OCI-LY7 (cell line): ENCODE data around the gene FAM90A1. TPM values are rescaled to one million over a fixed set of nuclear protein-coding genes. Genes with fewer than 3 reads are reported as not detected.
"Not testable (repeated sequence)": the region's sequence is repeated elsewhere in the genome, so short reads cannot be mapped to it uniquely, and the experiment has no call there.

Experiments used
- BruUV-seq: library from RNA; stranded (reverse); fragments of 400-500 nt; replicated peaks from 2 replicates; lab custom pipeline; 2021; lab: Mats Ljungman, UMichigan
- CTCF ChIA-PET: fragments of 300-600 bp; sonication (Branson Sonifier 250); formaldehyde crosslinking; loops from one replicate; lab custom pipeline; 2022; ENCODE audit warnings: antibody characterized with exemption; ENCODE audit not compliant: unreplicated experiment; lab: Charles Lee
- POLR2A ChIA-PET: fragments of 300-600 bp; sonication (Branson Sonifier 250); formaldehyde crosslinking; loops from one replicate; lab custom pipeline; 2022; ENCODE audit warnings: antibody characterized with exemption; lab: Charles Lee
- DNase-seq: peaks from one replicate; pipeline ENCODE4 v3.0.0-alpha.2; 2015; ENCODE audit warnings: low spot score
- H2AFZ ChIP-seq: fragments of 200-600 bp; sonication (generic), shearing (Covaris generic); 2 replicates; pipeline ENCODE4 v1.6.1; 2014; ENCODE audit warnings: mild to moderate bottlenecking, antibody characterized with exemption, low read length, moderate library complexity
- H3K27ac ChIP-seq: fragments of 200-600 bp; sonication (generic); 2 replicates; pipeline ENCODE4 v1.5.1; 2014; ENCODE audit warnings: mixed run types, low read depth, mild to moderate bottlenecking, moderate library complexity, low read length, inconsistent platforms; ENCODE audit not compliant: poor library complexity, severe bottlenecking
- H3K36me3 ChIP-seq: fragments of 200-600 bp; sonication (generic); 2 replicates; pipeline ENCODE4 v1.6.1; 2014; ENCODE audit warnings: mild to moderate bottlenecking, antibody characterized with exemption, low read length, moderate library complexity, mixed read lengths; ENCODE audit not compliant: insufficient read depth
- H3K4me1 ChIP-seq: fragments of 200-600 bp; sonication (generic); 2 replicates; pipeline ENCODE4 v1.5.1; 2014; ENCODE audit warnings: mild to moderate bottlenecking, low read length; ENCODE audit not compliant: insufficient read depth, poor library complexity, severe bottlenecking
- H3K4me2 ChIP-seq: fragments of 200-600 bp; sonication (generic); 2 replicates; pipeline ENCODE4 v1.6.1; 2014; ENCODE audit warnings: mild to moderate bottlenecking, low read length
- H3K4me3 ChIP-seq: fragments of 200-600 bp; sonication (generic); 2 replicates; pipeline ENCODE4 v1.5.1; 2014; ENCODE audit warnings: mild to moderate bottlenecking, low read depth, low read length; ENCODE audit not compliant: poor library complexity, severe bottlenecking
- H3K79me2 ChIP-seq: fragments of 200-600 bp; sonication (generic); 2 replicates; pipeline ENCODE4 v1.6.1; 2016; ENCODE audit warnings: low read depth, mild to moderate bottlenecking, low read length, moderate library complexity, mixed read lengths; ENCODE audit not compliant: insufficient read depth
- H3K9me2 ChIP-seq: fragments of 200-600 bp; sonication (generic); 2 replicates; pipeline ENCODE4 v1.6.1; 2016; ENCODE audit warnings: mild to moderate bottlenecking, low read length, mixed read lengths; ENCODE audit not compliant: insufficient read depth
- H3K9me3 ChIP-seq: fragments of 200-600 bp; sonication (generic); 2 replicates; pipeline ENCODE4 v1.6.1; 2014; ENCODE audit warnings: mild to moderate bottlenecking, mixed run types, low read length, mixed read lengths
- H4K20me1 ChIP-seq: fragments of 200-600 bp; sonication (generic); 2 replicates; pipeline ENCODE4 v1.6.1; 2014; ENCODE audit warnings: mild to moderate bottlenecking, antibody characterized with exemption, low read length, moderate library complexity, mixed read lengths; ENCODE audit not compliant: insufficient read depth
- intact Hi-C: fragments of 100-400 bp; cut with micrococcal nuclease; formaldehyde crosslinking; loops from one replicate; pipeline ENCODE4 v1.10.0; 2022; ENCODE audit not compliant: unreplicated experiment
- total RNA-seq, 2 experiments: library from RNA; depleted of rRNA in 1 of 2; stranded (reverse); fragments of >200 nt in 1 of 2; shearing (Covaris generic) in 1 of 2; gene quantifications; 2 replicates each; pipeline ENCODE4 v1.2.3, GENCODE V29; 2014 to 2022

Gene FAM90A1
- total RNA-seq, 2 experiments from 2014 or later = not detected

- H3K4me3 ChIP-seq, H3K9me3 ChIP-seq, POLR2A ChIA-PET, intact Hi-C loops, H4K20me1 ChIP-seq, H2AFZ ChIP-seq, H3K36me3 ChIP-seq, H3K4me1 ChIP-seq, H3K79me2 ChIP-seq, H3K4me2 ChIP-seq, H3K9me2 ChIP-seq, BruUV-seq, H3K27ac ChIP-seq, DNase-seq, CTCF ChIA-PET: not testable (repeated sequence)
Measured at GRCh38 chr12:8254705-8255104, 27.3 kb upstream of the FAM90A1 start.

GRCh38 chr12:8252056-8252818 lies 24.8 kb upstream of the FAM90A1 start:
- H3K27ac ChIP-seq, CTCF ChIA-PET, DNase-seq, intact Hi-C loops, H3K4me1 ChIP-seq, H3K36me3 ChIP-seq, H4K20me1 ChIP-seq, H3K9me2 ChIP-seq, H3K4me3 ChIP-seq, H3K4me2 ChIP-seq, H3K79me2 ChIP-seq, BruUV-seq, H3K9me3 ChIP-seq, H2AFZ ChIP-seq: not testable (repeated sequence)
- POLR2A ChIA-PET = interaction anchor here (0.6 kb wide), 1 partner anchor 404 kb away, joined by 3 read pairs; no protein-coding TSS in a partner anchor

GRCh38 chr12:8251616-8252015 lies 24.2 kb upstream of the FAM90A1 start:
- H3K36me3 ChIP-seq, H3K4me2 ChIP-seq, intact Hi-C loops, H2AFZ ChIP-seq, H3K9me2 ChIP-seq, H3K9me3 ChIP-seq, H3K27ac ChIP-seq, H3K4me1 ChIP-seq, H4K20me1 ChIP-seq, DNase-seq, BruUV-seq, H3K4me3 ChIP-seq, H3K79me2 ChIP-seq, CTCF ChIA-PET: not testable (repeated sequence)
- POLR2A ChIA-PET = interaction anchor here (0.6 kb wide), 1 partner anchor 404 kb away, joined by 3 read pairs; no protein-coding TSS in a partner anchor

- intact Hi-C loops = loop anchor here (10.0 kb wide), 1 partner anchor 162 kb away; the partner anchor contains the start of gene NECAP1
- CTCF ChIA-PET, BruUV-seq: not testable (repeated sequence)
Measured at GRCh38 chr12:8246941-8247535, 19.6 kb upstream of the FAM90A1 start.

GRCh38 chr12:8243682-8244161 lies 16.3 kb upstream of the FAM90A1 start:
- Histone ChIP-seq H2AFZ (peak overlapping the region; percentile 90), H3K4me2 (peak overlapping the region; percentile 87), H3K4me3 (peak overlapping the region; percentile 90)
- not testable (repeated sequence) for DNase-seq, H3K4me1 ChIP-seq, H3K79me2 ChIP-seq, H4K20me1 ChIP-seq, H3K36me3 ChIP-seq, BruUV-seq, H3K27ac ChIP-seq, H3K9me2 ChIP-seq, H3K9me3 ChIP-seq
- intact Hi-C loops = loop anchor here (2.0 to 10.0 kb wide), 4 partner anchors 159 to 601 kb away; partner anchors contain the start of gene NECAP1
- ChIA-PET POLR2A (interaction anchor here (1.1 kb wide), 1 partner anchor 141 kb away, joined by 4 read pairs; no protein-coding TSS in a partner anchor), CTCF (interaction anchor here (0.6 kb wide), 1 partner anchor 11 kb away, joined by 5 read pairs; no protein-coding TSS in a partner anchor)

More at GRCh38 chr12:8246941-8247535, 19.6 kb upstream of the FAM90A1 start:
- H3K27ac ChIP-seq, H3K4me1 ChIP-seq, H3K36me3 ChIP-seq, H3K4me3 ChIP-seq, H3K4me2 ChIP-seq, H4K20me1 ChIP-seq, POLR2A ChIA-PET, H2AFZ ChIP-seq, H3K9me2 ChIP-seq, H3K79me2 ChIP-seq, DNase-seq, H3K9me3 ChIP-seq: not testable (repeated sequence)
